Activated effector memory CD4-positive, alpha-beta T cell treated with Interleukin-2 at 50 U/mL for 16 hours (primary cell): ENCODE data around the gene ANO2.
"Not testable (repeated sequence)": the region's sequence is repeated elsewhere in the genome, so short reads cannot be mapped to it uniquely, and the experiment has no call there.

Experiments
- DNase-seq: peaks from one replicate; pipeline ENCODE4 v3.0.0-alpha.2; 2020

ANO2 gene

DNA sequence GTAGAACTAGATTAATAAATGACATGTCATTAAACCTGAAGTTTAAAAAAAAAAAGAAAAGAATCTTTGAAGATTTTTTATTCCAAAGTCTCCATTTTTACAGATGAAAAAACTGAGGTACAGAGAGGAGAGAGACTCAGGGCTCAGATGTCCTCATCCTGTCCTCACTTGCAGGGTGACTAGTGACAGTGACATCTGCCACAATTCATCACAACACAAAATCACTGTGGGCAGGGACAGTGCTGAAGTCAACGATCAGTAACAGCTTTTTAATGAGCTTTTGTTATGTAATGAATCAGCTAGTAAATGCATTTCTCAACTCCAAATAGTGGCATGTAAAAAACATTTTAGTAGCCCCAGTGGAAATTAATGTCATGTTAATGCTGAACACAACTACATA lies 374.6 kb downstream of the ANO2 start:
- DNase-seq = no peak

DNA sequence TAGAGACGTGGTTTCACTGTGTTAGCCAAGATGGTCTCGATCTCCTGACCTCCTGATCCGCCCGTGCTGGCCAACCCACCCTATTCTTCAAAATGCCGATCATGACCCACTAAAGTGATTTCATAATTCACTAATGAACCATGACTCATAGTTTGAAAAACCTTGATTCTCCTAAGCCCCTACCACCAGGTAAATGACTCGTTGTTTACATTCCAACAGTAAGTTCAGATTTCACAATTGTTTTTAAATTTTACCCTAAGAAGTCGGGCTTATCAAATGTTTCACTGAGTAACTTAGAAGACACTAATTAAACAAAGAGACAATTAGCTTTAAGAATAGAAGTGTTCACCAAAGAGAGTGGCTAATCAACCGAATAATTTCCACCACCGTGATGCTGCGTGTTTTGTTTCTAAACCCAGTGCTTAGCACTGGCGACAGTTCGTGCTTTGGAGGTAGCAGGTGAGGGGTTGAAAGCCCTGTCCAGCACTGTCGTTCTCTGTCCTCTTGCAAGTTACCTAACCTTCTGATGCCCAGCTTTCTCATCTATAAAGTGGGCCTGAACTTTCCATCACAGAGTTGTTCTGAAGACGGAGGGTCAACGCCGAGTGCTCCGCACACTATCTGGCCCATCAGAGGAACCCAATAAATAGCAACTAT lies 376.6 kb downstream of the ANO2 start:
- no peak for DNase-seq

DNA sequence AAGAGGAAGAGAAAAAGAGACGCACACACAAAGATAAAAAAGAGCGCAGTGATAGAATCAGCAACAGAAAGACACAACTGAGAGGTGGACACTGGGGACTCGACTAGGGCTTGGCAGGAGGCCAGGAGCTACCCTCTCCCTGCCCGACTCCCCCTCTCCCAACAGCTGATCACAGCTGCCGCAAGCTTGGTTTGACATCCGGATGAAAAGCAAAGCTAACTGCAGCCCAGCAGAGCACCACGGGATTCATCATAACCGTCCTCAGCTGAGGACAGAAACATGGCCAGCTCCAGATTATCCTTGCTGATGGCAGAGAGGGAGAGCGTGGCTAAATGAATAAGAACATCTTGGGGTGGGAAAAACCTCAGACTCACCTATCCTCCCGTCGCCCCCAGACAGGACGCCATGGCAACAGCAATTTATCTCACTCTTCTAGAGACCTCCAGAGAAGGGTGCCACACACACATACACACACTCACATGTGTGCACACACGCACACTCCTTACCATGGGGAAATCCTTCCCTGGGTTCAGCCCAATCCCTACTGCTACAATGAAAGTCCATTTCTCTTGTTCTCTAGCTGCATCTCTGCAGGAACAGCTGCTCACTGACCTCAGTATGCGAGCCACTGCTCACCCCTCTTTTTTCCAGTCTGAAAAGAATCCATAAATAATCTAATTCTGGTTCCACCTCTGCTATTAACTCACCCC lies 377.9 kb downstream of the ANO2 start:
- DNase-seq = no peak

DNA sequence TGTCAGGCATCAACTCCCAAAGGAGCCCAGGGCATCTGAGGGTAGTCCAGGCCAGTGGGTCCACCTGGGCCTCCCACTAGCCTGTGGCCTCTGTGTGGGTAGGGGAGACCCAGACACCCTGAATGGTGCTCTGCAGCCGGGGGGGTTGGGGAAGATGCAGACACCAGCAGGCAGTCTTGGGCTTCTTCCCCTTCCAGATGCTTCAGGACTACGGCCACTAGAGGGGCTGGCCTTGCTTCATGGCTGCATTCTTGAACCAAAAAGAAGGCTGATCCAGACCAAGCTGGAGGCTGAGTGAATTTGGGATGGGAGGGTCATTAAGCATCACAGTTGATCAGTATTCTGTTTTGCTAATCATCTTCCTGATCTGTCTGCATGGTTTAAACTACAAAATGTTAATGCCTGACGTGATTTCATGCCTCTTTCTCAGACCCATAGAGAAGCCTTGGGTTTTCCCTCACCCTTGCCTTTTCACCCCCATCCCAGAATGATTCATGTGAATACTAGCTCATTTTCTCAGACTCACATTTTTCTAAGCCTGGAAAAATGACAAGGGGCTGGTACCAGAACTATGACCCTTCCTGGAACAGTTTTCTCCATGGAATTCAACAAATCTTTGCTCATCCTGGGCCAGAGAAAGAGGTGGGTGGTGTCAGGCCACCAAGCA lies 379.0 kb downstream of the ANO2 start:
- no peak for DNase-seq

DNA sequence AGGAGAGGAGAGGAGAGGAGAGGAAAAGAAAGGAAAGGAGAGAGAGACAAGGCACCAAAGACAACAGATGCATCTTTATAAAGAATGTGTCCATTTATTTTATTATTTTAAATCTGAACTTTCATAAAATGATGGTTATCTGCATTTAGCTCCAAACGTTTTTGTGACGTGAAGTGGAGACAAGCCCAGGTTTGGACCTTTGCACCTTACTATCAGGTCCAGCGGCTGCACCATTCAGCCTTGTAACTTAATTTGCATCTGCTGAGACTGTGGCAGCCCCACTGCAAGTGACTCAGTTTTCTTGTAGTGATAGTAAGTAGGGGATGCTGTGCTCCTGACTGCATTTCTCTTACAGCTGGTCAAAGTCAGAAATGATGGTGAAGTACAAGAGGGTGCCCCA lies 382.5 kb downstream of the ANO2 start:
- no peak for DNase-seq

DNA sequence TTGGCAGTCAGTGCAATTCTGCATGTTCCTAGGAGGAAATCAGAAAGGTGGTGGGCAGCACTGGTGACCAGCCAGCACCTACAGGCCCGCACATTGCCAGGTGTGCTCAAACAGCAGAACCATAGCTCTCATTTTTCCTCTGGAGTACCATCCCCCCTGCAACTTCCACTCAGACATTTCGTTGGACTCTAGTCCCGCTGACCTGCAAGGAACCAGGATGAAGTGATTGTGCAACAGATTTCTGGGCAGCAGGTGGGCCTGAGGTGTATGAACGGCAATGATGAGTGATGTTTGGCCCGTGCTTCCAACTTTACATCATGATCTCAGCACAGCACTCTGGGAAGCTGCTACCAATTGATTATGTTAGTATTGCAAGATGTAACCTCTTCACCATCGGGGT lies 383.2 kb downstream of the ANO2 start:
- no peak for DNase-seq

DNA sequence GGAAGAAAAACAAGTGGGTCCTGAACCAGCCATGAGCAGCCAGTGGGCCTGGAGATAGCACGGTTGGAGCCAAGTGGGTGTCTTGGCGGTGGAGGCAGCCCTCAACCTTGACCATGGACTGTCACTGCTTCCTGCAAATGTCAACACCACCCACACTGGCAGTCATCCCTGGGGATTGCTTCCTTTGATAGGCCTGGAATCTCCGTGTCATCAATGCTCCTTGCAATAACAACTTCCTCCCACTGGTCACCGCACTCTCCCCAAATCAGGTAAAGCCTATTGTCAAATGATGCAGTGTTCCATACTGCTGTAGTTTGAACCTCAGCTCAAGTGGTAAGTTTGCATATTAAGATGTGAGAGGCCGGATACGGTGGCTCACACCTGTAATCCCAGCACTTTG lies 384.0 kb downstream of the ANO2 start:
- DNase-seq = no peak

DNA sequence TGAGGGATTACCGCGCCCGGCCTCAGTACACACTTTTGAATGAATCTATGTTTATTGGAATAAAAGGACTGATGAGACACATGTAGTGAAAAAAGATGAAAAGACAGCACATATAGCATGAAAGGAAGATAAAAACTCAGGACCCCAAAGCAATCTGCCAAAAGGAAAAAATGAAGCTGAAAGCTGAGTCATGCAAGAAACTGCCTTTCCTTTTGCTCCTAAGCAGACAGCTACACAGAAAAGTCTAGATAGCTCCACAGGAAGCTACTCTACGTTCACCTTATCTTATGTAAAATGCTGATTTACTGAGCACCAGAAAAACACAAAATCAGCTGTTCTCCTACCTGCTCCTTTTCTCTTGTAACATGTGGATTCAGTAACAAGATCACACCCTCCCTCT lies 384.8 kb downstream of the ANO2 start:
- DNase-seq = no peak

DNA sequence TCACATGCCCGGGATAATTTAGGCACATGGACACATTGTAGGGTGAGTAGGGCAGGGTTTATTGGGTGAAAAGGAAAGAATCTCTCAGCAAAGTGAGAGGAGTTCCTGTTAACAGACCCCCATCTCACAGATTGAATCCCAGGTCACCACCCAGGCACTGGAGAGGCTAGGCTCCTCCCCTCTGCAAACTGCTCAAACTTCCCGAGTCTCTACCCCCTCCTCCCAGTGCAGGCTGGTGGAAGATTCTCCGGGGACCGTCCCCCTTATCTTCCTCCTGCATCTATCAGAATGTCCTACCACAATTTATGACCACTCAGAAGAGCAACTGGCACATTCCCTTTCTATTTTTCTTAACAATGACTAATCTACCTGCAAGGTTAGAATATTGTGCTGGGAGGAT lies 387.2 kb downstream of the ANO2 start:
- no peak for DNase-seq

DNA sequence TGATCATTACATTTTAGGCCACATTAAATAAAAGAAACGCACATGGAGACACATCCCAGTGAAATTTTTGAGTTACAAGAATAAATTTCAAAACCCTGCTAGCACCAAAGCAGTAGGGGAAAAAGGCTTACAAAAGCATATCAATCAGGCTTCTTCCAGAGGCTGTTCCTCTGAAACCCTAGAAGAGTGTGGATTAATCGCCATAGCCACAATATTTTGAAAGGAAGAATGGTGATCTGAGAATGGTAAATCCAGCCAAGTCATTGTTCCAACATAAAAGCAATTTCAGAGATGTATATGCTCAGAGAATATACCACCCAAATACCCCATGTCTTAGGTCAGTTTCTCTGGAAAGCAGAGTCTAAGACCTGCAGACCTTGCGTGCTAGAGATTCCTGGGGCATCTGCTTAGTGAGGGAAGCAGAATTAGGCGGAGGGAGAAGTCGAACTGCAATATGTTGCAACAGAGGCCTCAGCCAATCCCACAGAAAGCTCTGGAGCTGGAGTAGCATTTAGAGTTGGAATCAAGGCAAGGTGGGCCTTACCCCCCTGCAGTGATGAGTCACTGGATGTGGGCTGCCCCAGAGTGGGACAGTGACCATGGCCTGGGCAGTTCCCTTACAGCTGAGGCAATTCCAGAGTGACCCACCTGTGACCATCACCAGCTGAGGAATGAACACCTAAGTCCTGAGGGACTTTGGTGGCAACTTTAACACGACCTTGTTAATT lies 387.9 kb downstream of the ANO2 start:
- DNase-seq = no peak

DNA sequence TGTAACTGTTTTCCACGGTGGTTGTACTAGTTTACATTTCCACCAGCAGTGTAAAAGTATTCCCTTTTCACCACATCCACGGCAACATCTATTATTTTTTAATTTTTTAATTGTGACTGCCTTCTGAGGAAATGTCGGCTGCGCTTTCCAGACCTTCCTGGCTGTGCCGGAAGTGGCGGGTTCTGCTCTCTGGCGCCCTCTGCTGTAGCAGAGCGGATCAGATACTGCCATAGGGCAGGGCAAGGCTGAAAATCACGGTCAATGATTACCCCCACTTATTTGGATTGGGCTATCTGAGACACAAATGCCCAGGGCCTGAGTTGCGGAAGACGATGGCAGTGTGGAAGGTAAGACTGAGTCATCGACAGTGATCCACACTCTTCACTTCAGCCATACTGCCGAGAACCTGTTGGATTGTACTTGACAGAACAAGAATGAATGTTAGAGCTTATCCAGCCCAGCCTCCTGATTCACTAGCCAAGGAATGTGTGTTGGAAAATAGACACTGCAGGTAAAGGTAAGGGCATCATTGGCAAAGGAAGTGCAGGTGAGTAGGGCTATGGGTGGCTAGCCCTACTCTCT lies 388.9 kb downstream of the ANO2 start:
- no peak for DNase-seq

DNA sequence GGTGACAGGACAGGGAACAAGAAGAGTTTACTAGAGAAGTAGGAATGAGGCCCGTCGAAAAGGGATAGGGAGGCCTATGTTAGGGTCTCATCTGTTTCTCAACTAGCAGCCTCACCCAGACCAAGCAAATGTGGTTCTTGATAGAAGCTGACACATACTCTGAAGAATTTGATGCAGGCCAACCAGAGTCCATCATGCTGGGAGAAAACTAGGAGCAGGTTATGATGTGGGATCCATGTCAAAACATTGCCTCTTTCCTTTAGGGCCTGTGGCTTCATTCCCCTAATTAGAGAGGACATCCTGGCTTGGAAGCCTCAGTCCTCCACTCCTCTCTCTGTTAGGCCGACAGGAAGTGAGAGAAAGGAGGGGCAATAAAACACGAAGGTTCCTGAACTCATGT lies 390.3 kb downstream of the ANO2 start:
- DNase-seq = no peak

DNA sequence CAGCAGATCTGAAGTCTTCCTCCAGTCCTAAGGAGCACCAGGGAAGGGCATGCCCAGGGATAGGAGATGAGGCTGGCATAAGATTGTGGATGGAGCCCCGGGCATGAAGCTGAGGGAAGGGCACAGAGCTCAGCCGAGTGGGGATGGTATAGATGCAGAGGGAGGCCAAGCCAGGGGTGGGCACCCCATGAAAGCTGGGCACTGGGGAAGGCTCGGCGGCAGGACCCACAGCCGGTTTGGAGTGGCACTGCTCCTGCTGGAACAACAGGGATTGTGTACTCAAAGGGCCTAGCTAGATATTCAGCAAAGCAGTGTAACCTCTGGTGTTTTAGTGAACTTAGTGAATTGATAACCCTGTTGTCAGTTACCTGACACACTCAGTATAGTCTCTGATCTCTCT lies 396.0 kb downstream of the ANO2 start:
- DNase-seq = no peak

DNA sequence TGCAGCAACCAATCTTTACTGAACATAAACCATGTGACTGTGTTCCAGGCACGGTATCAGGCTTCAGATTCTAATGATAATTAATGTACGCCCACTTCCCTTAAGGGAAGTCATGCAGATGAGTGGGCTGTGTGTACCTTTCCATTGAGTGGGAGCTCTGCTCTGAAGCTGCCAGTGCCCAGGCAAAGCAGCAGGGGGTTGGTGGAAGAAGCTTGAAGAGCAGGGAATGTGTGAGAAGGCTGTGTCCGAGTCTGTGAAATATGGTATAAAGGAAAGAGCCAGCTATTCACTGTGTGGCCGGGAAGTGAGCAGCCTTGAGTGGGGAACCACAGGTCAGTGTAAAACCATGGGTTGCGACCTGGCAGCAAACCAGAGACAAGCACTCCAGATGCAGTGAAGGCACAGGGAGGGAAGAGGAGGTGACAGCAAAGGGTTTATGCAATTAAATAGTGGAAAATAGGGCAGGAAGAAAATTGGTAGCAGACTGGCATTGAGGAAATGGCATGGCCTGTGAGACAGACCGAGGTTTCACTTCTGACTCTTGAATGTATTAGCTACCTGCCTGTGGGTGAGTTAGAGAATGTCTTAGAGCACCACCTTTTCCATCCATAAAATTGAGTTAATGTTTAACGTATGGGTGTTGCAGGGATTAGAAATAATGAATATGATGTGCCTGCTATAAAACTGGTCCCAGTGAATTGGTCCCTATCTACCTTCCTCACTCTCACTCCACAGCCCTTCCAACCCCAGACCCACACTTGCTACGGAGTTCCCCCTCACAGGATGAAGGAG lies 396.7 kb downstream of the ANO2 start:
- DNase-seq = no peak

DNA sequence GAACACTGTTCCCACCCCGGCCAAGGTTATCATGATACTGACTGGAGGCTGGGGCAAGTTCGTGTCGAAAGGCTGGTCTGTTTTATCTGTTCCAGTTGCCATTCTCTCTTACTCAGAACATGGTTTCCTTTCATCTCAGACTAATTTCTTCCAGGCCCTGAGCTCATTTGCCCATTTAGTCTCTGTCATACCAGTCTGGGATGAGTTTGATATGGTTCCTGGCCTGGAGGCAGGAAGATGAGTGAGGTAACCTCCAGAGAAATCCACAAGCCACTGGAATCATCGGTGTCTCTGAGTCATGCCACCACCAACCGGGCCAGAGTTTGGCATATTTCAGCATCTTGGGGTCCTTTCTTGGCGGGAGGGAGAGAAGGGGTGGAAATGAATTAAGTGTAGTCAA lies 398.4 kb downstream of the ANO2 start:
- DNase-seq = no peak

DNA sequence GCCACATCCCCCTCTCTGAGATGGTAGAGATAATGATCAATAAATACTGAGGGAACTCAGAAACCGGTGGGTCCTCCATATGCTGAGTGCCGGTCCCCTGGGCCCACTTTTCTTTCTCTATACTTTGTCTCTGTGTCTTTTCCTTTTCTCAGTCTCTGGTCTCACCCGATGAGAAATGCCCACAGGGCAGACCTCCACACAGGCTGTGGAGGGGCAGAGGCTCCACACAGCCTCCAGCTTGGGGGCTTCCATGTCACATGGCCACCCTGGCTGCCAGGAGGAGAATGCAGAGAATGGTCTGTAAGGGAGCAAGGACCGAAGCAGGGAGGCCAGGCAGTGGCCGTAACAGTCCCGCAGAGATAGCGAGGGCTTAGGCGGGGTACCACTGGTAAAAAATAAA lies 407.3 kb downstream of the ANO2 start:
- DNase-seq = no peak

DNA sequence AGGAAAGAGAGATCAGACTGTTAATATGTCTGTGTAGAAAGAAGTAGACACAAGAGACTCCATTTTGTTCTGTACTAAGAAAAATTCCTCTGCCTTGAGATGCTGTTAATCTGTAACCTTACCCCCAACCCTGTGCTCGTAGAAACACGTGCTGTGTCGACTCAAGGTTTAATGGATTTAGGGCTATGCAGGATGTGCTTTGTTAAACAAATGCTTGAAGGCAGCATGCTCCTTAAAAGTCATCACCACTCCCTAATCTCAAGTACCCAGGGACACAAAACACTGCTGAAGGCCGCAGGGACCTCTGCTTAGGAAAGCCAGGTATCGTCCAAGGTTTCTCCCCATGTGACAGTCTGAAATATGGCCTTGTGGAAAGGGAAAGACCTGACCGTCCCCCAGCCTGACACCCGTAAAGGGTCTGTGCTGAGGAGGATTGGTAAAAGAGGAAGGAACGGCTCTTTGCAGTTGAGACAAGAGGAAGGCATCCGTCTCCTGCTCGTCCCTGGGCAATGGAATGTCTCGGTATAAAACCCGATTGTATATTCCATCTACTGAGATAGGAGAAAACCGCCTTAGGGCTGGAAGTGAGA lies 407.9 kb downstream of the ANO2 start:
- DNase-seq = not testable (repeated sequence)

DNA sequence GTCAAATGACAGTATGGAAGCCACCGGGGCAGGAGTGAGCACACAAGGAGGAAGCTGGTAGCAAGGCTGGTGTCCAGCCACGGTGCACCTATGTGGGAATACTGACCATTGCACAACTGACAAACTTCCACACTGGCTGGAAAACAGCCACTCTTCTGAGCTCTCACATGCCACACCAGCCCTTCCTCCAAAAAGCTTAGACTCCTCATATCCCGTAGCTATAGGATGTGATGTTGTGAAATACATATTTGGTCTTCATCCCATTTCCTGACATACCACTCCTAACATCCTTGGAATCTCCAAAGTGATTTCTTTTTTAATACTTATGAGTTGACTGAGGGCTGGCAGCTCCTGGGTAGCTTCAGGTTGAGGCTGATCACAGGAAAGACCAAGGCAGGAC lies 409.5 kb downstream of the ANO2 start:
- no peak for DNase-seq

DNA sequence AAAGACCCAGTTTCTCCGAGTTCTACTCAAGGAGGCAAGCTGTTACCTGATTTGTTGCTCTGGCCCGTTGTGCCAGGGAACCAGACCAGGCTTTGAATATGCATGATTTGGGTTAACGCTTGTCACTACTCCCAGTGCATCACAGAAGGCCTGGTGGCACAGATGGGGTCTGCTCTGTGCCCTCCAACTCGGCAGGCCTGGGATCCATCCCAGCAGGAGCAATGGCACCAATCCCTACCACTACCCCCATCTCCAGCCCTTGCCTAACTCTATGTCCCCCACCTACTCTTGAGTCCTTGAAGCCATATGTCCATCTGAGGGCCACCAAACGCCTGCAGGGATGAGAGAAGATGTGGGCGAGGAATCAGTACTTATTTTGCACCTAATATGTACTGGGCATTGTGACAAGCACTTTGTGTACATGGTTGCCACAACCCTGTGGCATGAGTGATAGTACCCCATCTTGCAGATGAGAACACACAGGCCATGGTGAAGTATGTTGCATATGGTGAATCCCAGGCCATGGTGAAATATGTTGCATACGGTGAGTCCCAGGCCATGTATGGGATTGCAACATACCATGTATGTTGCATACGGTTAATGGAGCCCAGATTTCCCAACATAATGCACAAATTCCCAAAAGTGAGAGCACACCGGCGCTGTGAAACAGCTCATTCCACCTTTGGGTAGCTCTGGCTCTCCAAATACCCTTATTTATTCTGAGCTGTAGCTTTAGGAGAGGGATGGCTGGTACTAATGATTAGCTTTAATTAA lies 410.4 kb downstream of the ANO2 start:
- DNase-seq = no peak

DNA sequence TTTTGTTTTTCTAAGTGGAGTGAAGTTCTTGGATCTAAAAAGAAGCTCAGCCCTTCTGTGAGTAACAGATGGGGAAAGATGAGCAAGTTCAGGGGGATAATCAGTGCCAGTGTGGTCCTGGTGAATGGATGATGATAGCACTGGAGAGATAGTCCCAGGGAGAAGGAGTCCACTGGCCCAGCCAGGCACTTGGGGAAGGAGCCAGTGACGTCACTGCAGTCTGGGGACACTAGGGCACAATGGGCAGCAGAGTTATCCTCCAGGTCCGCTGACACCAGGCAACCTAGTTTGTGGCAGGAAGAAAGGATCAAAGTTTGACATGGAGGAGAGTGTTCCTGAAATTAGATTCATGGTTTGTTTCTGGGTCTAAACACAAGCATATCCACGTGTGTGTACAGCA lies 411.7 kb downstream of the ANO2 start:
- DNase-seq = no peak

DNA sequence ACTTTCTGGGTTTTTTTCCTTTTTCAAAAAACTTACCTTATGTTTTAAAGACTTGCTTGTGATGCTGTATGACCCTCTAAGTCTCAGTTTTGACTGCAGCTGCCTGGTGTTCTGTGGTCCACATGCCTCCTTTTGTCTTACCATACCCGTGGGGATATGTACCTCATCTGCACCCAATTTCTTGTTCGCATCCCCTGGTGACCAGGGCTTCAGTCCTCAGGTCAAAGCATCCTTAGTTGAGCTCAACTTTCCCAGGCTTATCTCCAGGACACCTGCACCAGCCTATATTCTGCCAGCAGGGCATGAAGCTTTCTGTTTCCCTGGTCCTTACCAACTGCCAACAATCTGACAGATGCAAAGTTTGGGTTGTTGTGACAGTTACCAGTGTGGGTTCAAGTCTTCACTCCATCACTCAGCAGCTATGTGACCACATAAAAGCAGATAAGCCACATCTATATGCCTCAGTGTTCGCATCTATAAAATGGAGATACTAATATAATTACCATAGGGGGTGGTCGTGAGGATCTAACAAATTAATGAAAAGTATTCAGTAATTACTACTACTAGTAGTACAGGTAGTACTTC lies 419.2 kb downstream of the ANO2 start:
- no peak for DNase-seq
